Measurements from ENCODE around the gene DEFB131A. TPM values are rescaled to one million over a fixed set of nuclear protein-coding genes. Genes with fewer than 3 reads are reported as not detected.

Gene DEFB131A, protein sequence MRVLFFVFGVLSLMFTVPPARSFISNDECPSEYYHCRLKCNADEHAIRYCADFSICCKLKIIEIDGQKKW
- total RNA-seq: not detected in 2 replicates

DNA sequence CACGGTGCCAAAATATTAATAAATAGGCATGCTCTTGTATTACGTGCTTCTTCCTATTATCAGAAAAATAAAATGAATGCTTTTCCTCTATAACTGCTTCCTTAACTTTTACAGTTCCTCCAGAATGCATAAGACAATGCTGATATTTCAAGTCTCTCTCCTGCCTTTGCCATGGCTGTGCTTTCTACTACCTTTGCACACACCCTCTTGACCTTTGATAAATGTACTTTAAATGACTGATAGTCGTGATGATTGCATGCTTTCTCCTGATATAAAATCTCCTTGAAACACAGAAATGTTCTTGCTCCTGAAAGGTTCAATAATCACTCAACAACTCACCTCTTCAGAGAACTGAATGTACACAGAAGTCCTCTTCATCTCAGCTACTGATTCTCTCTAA lies at the start of gene DEFB131A:
Gene DEFB131A, plus strand, starts transcription at position 301 of the 400 bp plus-strand sequence. CDS start 120 bp downstream, outside the sequence.

Other genes starting within 250 kb of the DEFB131A start
- gene USP17L10, start 233.8 kb upstream of the DEFB131A start, total RNA-seq: not detected in 2 replicates
- gene USP17L11, start 229.0 kb upstream of the DEFB131A start, total RNA-seq: not detected in 2 replicates
- not detected in 2 replicates for gene USP17L12, start 224.3 kb upstream of the DEFB131A start, total RNA-seq
- not detected in 2 replicates for gene USP17L13, start 219.5 kb upstream of the DEFB131A start, total RNA-seq
- gene USP17L15, start 210.0 kb upstream of the DEFB131A start, total RNA-seq: not detected in 2 replicates
- gene USP17L17, start 200.5 kb upstream of the DEFB131A start, total RNA-seq: not detected in 2 replicates
- gene USP17L18, start 195.8 kb upstream of the DEFB131A start, total RNA-seq: not detected in 2 replicates
- gene USP17L19, start 191.0 kb upstream of the DEFB131A start, total RNA-seq: not detected in 2 replicates
- not detected in 2 replicates for gene USP17L20, start 186.3 kb upstream of the DEFB131A start, total RNA-seq
- not detected in 2 replicates for gene USP17L21, start 181.5 kb upstream of the DEFB131A start, total RNA-seq
- not detected in 2 replicates for gene USP17L22, start 176.8 kb upstream of the DEFB131A start, total RNA-seq
- not detected in 2 replicates for gene USP17L24, start 119.2 kb upstream of the DEFB131A start, total RNA-seq
- not detected in 2 replicates for gene USP17L25, start 114.5 kb upstream of the DEFB131A start, total RNA-seq
- gene USP17L26, start 109.8 kb upstream of the DEFB131A start, total RNA-seq: not detected in 2 replicates
- not detected in 2 replicates for gene USP17L5, start 105.0 kb upstream of the DEFB131A start, total RNA-seq
- gene USP17L27, start 100.3 kb upstream of the DEFB131A start, total RNA-seq: not detected in 2 replicates
- gene USP17L28, start 95.5 kb upstream of the DEFB131A start, total RNA-seq: not detected in 2 replicates
- gene USP17L29, start 90.8 kb upstream of the DEFB131A start, total RNA-seq: not detected in 2 replicates
- not detected in 2 replicates for gene USP17L30, start 81.3 kb upstream of the DEFB131A start, total RNA-seq